ENCODE results near the gene ARHGAP6. TPM values are rescaled to one million over a fixed set of nuclear protein-coding genes. Genes with fewer than 3 reads are reported as not detected.

The ARHGAP6 gene
- polyA plus RNA-seq, 1 experiment, result 1.3 TPM

DNA sequence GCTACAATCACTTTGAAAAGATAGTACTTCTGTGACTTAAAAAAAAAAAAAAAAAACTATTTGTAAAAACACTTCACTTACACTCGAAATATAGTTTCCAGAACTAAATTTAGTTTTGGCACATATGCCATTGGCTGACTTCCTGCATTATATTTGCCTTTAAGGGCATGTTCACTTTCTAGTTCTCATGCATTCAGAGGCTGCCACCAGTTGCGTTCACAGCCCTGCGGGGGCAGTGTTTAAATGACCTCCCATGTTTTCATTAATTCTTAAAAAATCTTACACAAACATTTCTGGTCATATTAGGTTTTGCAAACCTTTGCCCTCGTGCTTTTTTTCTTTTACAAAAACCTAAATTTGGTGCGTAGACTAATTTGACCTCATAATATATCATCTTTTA lies 12.4 kb upstream of the ARHGAP6 start:
- Histone ChIP-seq H3K4me3 (ENCODE audit: low read depth, low read length) (no peak overlapping the region), H3K36me3 (ENCODE audit: control insufficient read depth, insufficient read depth, low read length) (no peaks in the 10 kb centered on the region), H3K27me3 (ENCODE audit: control insufficient read depth, insufficient read depth, low read length) (no peaks in the 10 kb centered on the region)
- CTCF ChIA-PET, result interaction anchor here (0.6 kb wide), 1 partner anchor 1016 kb away, joined by 3 read pairs; no protein-coding TSS in a partner anchor
- POLR2A ChIA-PET, result no interaction called here
- DNase-seq (ENCODE audit: low read depth), result no peak
- TF ChIP-seq, protein P1, sequence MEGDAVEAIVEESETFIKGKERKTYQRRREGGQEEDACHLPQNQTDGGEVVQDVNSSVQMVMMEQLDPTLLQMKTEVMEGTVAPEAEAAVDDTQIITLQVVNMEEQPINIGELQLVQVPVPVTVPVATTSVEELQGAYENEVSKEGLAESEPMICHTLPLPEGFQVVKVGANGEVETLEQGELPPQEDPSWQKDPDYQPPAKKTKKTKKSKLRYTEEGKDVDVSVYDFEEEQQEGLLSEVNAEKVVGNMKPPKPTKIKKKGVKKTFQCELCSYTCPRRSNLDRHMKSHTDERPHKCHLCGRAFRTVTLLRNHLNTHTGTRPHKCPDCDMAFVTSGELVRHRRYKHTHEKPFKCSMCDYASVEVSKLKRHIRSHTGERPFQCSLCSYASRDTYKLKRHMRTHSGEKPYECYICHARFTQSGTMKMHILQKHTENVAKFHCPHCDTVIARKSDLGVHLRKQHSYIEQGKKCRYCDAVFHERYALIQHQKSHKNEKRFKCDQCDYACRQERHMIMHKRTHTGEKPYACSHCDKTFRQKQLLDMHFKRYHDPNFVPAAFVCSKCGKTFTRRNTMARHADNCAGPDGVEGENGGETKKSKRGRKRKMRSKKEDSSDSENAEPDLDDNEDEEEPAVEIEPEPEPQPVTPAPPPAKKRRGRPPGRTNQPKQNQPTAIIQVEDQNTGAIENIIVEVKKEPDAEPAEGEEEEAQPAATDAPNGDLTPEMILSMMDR (IDR thresholded peaks at IDR 0.05; ENCODE audit: insufficient read depth, low read depth, low read length), result peak; percentile 26; the same call in 1 of the 2 replicates

DNA sequence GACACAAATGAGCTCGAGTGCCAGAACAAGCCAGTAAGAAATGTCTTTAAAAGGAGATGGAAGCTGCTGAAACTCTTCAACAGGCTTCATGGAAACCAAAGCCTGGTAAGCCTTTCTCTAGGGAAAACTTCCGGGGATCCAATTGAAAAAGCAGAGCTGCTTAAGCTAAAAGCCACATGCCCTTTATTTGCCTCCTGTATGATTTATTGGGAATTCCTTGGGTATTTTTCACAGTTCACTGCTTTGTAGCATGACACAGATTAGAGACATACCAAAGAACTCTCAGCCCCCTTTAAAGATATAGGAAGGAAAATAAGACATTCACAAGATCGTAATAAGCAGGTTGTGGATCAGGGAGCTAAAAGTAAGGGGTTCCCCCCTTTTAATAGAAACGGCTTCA lies 6.5 kb upstream of the ARHGAP6 start:
- DNase-seq (ENCODE audit: low read depth), result no peak
- Histone ChIP-seq H3K27me3 (ENCODE audit: control insufficient read depth, insufficient read depth, low read length) (peaks cover 3% of the 10 kb centered on the region; the same call in 1 of the 2 replicates), H3K4me3 (ENCODE audit: low read depth, low read length) (no peak overlapping the region), H3K36me3 (ENCODE audit: control insufficient read depth, insufficient read depth, low read length) (no peaks in the 10 kb centered on the region)
- POLR2A ChIA-PET, result no interaction called here
- TF ChIP-seq, protein P1 (IDR thresholded peaks at IDR 0.05; ENCODE audit: insufficient read depth, low read depth, low read length), result no peak
- CTCF ChIA-PET, result no interaction called here

DNA sequence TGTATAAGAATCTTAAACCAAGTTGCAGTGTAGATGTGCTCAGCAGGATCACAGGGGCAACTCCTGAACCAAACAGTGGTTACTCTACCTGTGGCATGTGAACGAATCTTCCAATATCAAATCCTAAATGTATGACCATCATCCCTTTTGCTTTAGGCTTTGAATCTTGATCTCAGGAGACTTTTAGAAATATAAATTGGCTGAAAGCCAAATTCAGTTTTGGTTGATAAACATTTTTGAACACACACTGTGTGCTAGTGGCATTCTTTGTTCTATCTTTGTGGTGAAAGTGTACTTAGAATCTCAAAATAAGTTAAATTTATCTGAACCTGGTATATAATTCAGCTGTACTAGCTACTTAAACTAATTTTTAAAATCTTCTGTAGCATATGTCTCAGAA lies 4.6 kb upstream of the ARHGAP6 start:
- Histone ChIP-seq H3K4me3 (ENCODE audit: low read depth, low read length) (no peak overlapping the region), H3K27me3 (ENCODE audit: control insufficient read depth, insufficient read depth, low read length) (peaks cover 10% of the 10 kb centered on the region), H3K36me3 (ENCODE audit: control insufficient read depth, insufficient read depth, low read length) (no peaks in the 10 kb centered on the region)
- ChIA-PET POLR2A (no interaction called here), CTCF (no interaction called here)
- TF ChIP-seq, protein P1 (IDR thresholded peaks at IDR 0.05; ENCODE audit: insufficient read depth, low read depth, low read length), result no peak
- DNase-seq (ENCODE audit: low read depth), result no peak

DNA sequence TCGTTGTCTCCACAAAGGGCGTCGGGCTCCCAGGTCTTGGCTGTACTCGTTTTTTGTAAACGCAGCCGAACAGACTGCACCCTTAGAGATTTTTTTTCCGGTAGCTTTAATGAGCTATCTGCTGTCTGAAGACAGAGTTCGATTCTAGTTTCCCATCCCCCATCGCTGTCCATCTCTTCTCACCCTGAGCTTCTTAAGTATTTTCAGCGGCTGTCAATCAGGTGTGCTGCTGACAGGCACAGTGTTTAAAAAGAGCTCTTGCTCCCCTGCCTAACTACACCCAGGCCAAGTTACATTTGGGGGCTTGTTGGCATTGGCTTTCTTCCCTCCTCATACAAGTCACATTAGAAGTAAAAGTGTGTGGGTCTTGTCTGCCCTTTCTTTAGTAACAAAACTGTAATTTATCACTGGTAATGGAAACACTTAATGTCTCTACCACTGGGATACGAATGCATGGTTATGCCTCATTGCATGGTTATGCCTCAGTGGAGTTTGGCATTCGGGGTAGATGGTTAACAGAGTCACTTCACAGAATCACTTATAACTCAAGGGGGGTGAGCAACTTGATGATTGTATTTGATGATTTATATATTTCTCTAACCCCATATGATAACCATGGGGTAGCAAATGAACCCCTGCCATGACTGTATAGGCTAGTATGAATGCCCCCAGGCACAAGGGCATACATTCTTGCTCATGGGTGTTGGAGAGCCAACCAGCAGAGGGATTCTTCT lies 1.4 kb upstream of the ARHGAP6 start:
- POLR2A ChIA-PET, result no interaction called here
- DNase-seq (ENCODE audit: low read depth), result no peak

DNA sequence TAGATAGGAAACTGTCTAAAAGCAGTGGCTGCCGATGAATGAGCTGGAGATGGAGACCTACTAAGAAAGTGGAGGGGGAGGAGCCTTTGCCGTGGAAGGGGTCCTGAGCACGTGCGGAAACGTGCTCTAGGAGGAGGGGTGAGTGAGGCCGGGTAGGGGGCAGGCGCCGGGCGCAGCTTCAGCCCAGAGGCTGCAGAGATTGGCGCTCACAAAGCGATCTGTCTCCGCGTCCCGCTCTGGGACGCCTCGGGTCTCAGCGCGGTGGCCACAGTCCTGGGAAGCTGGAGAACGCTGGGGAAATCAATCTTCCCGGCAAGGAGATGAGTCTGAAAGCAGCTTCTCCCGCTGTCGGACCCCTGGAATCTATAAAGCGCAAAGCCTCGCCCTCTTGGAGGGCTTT lies 444 bp upstream of the ARHGAP6 start:
- Histone ChIP-seq H3K36me3 (ENCODE audit: control insufficient read depth, insufficient read depth, low read length) (no peaks in the 10 kb centered on the region), H3K4me3 (ENCODE audit: low read depth, low read length) (peak overlapping the region; percentile 31), H3K27me3 (ENCODE audit: control insufficient read depth, insufficient read depth, low read length) (peaks cover 8% of the 10 kb centered on the region)
- POLR2A ChIA-PET, result no interaction called here
- TF ChIP-seq, protein P1 (IDR thresholded peaks at IDR 0.05; ENCODE audit: insufficient read depth, low read depth, low read length), result no peak
- CTCF ChIA-PET, result no interaction called here
- no peak for DNase-seq (ENCODE audit: low read depth)

More for the DNA sequence above, 1.4 kb upstream of the ARHGAP6 start:
- no peaks in the 10 kb centered on the region for H3K36me3 ChIP-seq (ENCODE audit: control insufficient read depth, insufficient read depth, low read length)
- TF ChIP-seq, protein P1 (IDR thresholded peaks at IDR 0.05; ENCODE audit: insufficient read depth, low read depth, low read length), result no peak
- no peak overlapping the region for H3K4me3 ChIP-seq (ENCODE audit: low read depth, low read length)
- H3K27me3 ChIP-seq (ENCODE audit: control insufficient read depth, insufficient read depth, low read length), result peaks cover 8% of the 10 kb centered on the region
- CTCF ChIA-PET, result no interaction called here

Measured in BJ (cell line).